Stimulated activated CD4-positive, alpha-beta T cell treated with anti-CD3 and anti-CD28 coated beads, Interleukin-2, amount 100 ng/mL, for 24 hours (primary cell): ENCODE data around the gene ZSWIM5.
"Not testable (repeated sequence)": the region's sequence is repeated elsewhere in the genome, so short reads cannot be mapped to it uniquely, and the experiment has no call there.

Experiments
- DNase-seq, 2 donors: peaks; one replicate each; pipeline ENCODE4 v3.0.0-alpha.2; 2020

Gene ZSWIM5

DNA sequence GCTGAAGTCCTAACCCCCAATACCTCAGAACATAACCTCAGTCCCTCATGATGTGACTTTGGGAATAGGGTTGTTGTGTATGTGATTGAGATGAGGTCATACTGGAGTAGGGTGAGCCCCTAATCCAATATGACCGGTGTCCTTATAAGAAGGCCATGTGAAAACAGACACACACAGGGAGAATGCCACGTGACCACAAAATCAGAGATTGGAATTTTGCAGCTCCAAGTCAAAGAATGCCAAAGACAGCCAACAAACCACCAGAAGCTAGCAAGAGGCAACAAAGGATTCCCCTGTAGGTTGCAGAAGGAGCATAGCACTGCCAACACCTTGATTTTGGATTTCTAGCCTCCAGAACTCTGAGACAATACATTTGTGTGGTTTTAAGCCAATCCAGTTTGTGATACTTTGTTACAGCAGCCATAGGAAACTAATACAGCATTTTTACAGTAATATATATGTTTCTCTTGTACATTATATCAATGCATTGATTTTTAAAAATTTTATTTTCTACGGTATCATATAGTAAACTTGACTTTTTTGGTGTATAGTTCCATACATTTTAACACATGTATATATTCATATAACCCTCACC, 5.4 kb downstream of the ZSWIM5 start:
- DNase-seq = no peak

DNA sequence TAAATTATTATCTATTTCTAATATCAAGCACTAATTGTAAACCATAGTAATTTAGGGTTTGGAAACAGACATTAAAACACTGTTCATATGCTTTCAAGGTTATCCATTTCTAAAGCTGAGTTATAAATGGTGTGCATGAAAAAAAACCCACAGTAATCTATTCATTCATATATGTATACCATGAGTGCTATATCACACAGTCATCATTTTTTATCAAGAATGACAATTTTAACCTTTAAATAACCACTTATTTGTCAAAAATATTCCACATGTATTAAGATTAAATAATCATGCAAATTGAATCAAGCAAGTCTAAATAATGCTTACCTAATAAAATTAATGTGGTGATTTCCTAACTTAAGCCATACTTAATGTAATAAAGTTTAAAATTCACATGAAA, 6.0 kb downstream of the ZSWIM5 start:
- no peak for DNase-seq

DNA sequence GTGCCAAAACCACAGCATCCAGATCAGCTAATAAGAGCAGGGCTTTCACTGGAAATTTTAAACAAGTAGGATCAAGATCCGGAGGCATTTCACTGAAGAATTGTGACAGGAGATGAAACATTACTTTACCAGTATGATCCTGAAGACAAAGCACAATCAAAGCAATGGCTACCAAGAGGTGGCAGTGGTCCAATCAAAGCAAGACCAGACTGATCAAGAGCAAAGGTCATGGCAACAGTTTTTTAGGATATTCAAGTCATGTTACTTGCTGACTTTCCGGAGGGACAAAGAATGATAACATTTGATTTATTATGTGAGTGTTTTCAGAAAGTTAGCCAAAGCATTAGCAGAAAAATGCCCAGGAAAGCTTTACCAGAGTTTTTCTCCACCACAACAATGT, 8.2 kb downstream of the ZSWIM5 start:
- DNase-seq = no peak

DNA sequence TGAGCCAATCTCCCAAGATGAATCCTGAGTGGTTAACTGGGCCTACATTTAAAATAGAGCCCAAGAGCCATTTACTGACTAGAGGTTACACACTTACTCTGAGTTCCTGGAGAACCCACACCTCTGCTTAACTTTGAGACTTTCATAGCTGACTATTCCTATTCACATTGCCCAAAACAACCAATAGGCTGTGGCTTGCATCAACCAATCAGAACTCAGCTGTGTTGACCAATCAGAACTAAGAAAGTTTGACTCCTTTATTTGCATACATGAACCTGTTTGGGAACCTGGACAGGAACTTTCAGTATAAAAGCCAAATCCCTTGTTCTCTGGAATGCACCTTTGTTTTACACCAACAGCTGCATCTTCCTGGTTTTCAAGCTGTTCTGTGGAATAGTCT, 9.5 kb downstream of the ZSWIM5 start:
- DNase-seq = no peak

DNA sequence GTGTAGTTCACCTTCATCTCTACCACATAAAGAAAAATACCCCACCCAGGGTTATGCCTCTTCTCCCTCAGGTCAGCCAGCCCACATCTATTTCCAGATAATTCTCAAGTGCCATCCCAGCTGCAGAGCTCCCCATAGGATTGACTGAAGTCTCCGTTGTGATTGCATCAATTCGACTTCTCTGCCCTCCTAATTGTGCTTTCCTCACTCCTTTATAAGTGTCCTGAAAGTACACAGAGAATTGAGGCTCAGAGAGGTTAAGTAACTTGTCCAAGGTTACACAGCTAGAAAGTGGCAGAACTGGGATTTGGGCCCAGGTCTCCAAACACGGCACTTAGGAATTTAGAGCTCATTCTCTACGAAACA, 15.0 kb downstream of the ZSWIM5 start:
- DNase-seq = no peak

DNA sequence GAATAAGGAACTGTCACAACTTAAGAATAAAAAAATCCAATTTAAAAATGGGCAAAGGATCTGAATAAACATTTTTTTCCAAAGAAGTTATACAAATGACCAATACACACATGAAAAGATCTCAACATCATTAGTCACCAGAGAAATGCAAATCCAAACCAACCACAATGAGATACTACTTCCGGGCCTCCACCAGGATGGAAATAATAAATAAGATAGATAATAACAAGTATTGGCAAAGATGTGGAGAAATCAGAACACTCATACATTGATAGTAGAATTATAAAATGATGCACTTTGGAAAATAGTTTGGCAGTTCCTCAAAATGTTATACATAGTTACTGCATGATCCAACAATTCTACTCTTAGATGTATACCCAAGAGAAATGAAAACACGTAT, 18.7 kb downstream of the ZSWIM5 start:
- DNase-seq = no peak

DNA sequence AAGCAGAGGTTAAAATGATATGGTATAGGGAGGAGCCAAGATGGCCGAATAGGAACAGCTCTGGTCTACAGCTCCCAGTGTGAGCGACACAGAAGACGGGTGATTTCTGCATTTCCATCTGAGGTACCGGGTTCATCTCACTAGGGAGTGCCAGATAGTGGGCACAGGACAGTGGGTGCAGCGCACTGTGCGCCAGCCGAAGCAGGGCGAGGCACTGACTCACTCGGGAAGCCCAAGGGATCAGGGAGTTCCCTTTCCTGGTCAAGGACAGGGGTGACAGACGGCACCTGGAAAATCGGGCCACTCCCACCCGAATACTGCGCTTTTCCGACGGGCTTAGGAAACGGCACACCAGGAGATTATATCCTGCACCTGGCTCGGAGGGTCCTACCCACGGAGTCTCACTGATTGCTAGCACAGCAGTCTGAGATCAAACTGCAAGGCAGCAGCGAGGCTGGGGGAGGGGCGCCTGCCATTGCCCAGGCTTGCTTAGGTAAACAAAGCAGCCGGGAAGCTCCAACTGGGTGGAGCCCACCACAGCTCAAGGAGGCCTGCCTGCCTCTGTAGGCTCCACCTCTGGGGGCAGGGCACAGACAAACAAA, 26.4 kb downstream of the ZSWIM5 start:
- not testable (repeated sequence) for DNase-seq

DNA sequence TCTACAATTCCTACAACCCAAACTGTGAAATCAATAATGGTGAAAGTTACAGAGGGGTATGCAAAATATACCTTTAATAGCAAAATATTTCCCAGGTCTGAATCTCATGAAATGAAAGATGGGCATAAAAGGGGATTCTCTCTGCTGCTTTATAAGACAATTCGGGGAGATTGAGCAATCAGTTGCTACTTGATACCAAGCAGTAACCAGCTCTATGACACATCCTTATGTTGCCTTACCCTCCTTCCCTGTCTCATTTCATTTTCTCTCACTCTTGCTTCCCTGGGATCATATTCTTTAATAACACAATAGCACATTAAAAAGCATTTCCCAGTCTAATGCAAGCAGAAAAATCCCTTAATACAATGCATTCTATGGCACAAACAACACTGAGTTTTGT, 29.0 kb downstream of the ZSWIM5 start:
- DNase-seq = no peak

DNA sequence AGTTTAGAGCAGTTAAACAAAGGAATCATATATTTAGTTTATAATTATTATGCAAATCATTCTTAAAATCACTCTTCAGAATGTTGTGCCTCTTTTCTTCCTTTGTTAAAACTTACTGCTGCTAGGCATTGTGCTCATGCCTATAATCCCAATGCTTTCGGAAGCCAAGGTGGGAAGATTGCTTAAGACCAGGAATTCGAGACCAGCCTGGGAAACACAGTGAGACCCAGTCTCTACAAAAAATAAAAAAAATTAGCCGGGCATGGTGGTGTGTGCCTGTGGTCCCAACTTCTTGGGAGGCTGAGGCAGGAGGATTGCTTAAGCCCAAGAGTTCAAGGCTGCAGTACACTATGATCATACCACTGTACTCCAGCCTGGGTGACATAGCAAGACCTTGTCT, 33.6 kb downstream of the ZSWIM5 start:
- DNase-seq = no peak

DNA sequence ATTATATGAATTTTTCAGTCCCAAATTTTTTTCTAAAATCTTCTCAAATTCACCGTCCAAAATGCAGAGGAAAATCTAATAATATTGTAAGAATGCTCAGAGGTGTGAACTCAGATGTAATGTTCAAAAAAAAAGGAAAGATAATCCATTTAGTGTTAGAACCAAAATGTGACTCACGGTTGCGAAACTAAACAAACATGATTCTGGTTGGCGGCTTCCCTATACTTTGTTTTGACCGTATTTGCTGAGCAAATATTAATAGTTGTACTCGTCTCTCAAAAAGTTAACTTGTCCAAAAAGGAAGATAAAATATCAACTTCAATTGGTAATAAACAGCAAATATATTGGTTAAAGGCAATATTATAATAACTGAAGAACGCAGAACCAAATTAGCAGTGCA, 34.4 kb downstream of the ZSWIM5 start:
- no peak for DNase-seq

DNA sequence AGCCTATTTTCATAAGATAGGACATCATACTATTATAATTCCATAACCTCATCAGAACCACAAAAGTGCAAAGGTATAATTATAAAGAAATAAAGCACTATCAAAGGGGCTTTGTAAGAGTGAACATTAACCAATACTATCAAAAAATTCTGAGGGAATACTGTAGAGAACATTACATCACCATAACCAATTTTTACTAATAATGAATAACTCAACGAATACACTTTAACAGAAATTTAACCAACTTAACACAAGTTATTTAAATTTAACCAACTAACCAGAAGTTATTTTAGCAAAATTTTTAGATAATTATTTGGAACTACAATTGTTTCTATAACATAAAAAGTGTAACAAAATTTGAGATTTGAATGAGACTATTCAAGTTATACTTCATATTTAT, 34.8 kb downstream of the ZSWIM5 start:
- DNase-seq = no peak

DNA sequence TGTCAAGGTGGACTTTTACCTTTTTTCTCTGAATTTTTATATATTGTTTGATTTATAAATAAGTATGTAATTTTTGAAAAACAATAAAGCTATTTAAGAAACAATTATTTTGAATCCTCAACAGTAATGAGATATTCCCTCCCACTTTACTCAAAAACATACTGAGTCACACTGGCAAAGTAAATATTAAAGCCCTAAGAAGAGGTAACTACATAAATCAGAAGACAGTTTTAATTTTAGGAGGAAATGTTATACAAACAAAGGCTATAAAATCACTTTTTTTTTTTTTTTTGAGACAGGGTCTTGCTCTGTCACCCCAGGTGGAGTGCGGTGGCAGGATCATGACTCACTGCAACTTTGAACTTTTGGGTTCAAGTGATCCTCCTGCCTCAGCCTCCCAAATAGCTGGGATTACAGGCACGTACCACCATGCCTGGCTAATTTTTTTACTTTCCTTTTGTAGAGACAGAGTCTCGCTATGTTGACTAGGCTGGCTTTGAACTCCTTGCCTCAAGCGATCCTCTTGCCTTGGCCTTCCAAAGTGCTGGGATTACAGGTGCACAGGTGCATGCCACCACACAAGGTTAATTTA, 36.2 kb downstream of the ZSWIM5 start:
- DNase-seq = no peak

DNA sequence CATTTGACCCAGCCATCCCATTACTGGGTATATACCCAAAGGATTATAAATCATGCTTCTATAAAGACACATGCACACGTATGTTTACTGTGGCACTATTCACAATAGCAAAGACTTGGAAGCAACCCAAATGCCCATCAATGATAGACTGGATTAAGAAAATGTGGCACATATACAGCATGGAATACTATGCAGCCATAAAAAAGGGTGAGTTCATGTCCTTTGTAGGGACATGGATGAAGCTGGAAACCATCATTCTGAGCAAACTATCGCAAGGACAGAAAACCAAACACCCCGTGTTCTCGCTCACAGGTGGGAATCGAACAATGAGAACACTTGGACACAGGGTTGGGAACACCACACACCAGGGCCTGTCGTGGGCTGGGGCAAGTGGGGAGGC, 38.5 kb downstream of the ZSWIM5 start:
- not testable (repeated sequence) for DNase-seq

DNA sequence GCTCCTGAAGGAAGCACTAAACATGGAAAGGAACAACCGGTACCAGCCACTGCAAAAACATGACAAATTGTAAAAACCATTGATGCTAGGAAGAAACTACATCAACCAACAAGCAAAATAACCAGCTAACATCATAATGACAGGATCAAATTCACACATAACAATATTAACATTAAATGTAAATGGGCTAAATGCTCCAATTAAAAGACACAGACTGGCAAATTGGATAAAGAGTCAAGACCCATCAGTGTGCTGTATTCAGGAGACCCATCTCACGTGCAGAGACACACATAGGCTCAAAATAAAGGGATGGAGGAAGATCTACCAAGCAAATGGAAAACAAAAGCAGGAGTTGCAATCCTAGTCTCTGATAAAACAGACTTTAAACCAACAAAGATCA, 42.1 kb downstream of the ZSWIM5 start:
- not testable (repeated sequence) for DNase-seq

DNA sequence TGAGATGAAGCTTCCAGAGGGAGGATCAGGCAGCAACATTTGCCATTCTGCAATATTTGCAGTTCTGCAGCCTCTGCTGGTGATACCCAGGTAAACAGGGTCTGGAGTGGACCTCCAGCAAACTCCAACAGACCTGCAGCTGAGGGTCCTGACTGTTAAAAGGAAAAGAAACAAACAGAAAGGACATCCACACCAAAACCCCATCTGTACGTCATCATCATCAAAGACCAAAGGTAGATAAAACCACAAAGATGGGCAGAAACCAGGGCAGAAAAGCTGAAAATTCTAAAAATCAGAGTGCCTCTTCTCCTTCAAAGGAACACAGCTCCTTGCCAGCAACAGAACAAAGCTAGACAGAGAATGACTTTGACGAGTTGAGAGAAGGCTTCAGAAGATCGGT, 43.3 kb downstream of the ZSWIM5 start:
- DNase-seq = not testable (repeated sequence)

DNA sequence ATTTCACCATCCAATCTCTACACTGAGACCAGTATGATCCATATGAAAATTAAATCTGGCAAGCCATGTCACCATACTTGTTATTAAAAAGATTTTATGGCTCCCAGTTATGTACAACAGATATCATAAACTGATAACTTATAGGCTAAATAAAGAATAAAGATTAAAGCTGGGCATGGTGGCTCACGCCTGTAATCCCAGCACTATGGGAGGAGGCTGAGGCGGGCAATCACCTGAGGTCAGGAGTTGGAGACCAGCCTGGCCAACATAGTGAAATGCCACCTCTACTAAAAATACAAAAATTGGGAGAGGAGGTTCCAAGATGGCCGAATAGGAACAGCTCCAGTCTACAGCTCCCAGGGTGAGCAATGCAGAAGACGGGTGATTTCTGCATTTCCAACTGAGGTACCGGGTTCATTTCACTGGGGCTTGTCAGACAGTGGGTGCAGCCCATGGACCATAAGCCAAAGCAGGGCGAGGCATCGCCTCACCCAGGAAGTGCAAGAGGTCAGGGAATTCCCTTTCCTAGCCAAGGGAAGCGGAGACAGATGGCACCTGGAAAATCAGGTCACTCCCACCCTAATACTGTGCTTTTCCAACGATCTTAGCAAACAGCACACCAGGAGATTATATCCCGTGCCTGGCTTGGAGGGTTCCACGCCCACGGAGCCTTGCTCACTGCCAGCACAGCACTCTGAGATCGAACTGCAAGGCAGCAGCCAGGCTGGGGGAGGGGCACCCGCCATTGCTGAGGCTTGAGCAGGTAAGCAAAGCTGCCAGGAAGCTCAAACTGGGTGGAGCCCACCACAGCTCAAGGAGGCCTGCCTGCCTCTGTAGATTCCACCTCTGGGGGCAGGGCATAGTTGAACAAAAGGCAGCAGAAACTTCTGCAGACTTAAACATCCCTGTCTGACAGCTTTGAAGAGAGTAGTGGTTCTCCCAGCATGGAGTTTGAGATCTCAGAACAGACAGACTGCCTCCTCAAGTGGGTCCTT, 44.1 kb downstream of the ZSWIM5 start:
- peak; percentile 12 to 19 for DNase-seq

DNA sequence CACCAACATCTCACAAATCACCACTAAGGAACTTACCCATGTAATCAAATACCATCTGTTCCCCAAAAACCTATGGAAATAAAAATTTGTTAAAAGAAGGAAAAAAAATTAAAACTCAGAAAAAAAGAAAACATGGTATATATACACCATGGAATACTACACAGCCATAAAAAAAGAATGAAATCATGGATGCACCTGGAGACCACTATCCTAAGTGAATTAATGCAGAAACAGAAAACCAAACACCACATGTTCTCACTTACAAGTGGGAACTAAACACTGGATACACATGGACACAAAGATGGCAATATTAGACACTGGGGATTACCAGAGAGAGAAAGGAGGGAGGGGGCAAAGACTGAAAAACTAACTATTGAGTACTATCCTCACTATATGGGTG, 50.4 kb downstream of the ZSWIM5 start:
- DNase-seq = no peak

DNA sequence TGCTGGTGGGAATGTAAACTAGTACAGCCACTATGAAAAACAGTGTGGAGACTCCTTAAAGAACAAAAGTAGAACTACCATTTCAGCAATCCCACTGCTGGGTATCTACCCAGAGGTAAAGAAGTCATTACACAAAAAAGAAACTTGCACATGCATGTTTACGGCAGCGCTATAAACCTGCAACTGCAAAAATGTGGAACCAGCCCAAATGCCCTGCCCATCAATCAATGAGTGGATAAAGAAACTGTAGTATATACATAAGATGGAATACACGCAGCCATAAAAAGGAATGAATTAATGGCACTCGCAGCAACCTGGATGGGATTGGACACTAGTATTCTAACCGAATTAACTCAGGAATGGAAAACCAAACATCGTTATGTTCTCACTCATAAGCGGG, 51.0 kb downstream of the ZSWIM5 start:
- DNase-seq = no peak

DNA sequence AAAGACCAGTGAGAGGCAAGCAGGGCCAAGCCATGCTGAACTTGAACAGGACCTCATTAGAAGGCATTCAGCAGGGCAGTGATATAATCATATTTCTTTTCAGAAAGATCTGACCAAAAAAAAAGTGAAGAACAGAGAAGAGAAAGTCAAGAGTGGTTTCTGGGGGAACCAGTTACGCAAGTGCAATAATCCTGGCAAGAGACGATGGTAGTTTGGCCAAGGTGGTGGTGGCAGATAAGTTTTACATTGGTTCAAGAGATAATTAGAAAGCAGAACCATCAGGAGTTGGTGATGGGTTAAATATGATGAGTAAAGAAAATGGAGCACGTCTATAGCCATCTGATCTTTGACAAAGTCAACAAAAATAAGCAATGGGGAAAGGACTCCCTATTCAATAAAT, 54.3 kb downstream of the ZSWIM5 start:
- no peak for DNase-seq

DNA sequence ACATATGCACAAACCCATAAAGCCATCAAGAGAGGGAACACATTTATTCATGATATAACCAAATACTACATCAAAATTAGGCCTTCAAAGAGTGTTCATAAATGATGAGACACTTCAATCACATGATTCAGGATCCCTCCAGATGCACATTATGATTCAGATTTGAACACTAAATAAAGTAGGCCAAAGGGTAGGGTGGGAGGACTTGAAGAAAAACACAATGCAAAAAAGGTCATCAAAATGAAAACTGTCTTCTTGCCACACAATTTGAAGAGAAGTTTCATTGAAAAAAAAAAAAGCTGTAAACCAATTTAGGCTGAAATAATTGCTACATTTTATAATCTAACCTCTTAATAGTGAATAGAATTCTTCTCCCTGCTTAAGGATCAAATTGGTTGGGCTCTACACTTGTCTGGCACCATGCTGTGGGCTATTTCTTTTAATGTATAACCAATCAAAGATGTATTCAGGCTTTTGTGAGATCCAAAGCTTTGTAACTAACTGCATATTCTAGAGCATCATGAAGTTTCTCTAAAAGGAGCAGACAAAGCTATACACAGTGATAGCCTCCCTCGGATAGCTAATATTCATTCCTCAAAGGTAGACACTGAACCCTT, 58.1 kb downstream of the ZSWIM5 start:
- no peak for DNase-seq

DNA sequence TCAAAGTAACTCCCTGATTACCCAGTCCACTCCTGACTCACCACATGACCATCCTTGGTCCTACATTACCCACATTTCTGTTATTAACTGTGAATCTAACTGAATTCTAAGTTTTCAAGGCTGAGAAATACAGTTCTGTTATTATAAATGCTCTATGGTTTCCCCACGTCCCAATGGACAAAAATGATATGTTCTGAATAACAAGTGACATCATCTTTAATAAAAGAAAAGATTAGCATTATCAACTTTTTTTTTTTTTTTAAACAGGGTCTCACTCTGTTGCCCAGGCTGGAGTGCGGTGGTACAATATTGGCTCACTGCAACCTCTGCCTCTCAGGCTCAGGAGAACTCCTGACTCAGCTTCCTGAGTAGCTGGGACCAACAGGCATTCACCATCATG, 59.6 kb downstream of the ZSWIM5 start:
- DNase-seq = no peak

DNA sequence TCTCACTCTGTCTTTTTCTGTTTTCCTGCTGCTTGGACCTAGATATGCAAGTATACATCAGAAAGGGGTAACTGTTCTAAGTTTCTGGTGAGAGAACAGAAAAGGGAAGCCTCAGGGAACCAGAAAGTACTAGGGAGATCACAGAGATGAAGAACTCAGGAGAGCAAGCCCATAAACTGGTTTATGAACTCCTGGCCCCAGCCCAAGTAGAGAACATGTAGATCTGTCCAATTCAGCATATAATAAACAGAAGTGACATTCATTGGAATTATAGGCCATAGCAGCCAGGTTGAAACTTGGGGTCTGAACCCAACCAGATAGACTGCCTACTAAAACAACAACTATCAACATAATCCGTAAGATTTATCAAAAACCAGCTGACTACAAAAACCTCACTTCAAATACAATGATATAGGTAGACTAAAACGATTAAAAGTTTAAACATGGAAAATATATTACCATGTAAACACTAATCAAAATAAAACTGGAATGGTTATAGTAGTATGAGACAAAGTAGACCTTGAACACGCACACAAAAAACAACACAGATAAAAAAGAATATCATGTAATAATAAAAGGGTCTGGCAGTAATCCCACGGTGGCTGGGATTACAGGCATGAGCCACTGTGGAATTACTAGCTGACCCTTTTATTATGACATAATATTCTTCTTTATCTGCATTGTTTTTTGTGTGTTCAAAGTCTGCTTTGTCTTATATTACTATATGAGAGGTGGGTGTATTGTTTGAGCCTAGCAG, 65.0 kb downstream of the ZSWIM5 start:
- no peak for DNase-seq

DNA sequence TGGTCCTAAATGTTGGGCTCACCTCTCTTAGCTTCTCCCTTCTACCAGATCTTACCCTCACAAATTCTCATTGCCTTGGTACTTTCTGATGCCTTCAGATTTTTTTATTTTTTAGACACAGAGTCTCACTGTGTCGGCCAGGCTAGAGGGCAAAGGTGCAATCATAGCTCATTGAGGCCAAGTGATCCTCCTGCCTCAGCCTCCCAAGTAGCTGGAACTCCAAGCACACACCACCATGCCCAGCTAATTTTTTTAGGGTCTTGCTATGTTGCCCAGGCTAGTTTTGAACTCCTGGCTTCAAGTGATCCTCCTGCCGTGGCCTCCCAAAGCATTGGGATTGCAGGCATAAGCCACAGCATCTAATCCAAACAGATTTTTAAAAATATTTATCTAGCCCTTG, 69.4 kb downstream of the ZSWIM5 start:
- no peak for DNase-seq
